Renal pelvis (tissue), 4 donors: Measurements from ENCODE around the gene AJM1. TPM values are rescaled to one million over a fixed set of nuclear protein-coding genes. Genes with fewer than 3 reads are reported as not detected.
"Not testable (repeated sequence)": the region's sequence is repeated elsewhere in the genome, so short reads cannot be mapped to it uniquely, and the experiment has no call there.

Experiments
- DNase-seq: peaks from one replicate; pipeline ENCODE4 v3.0.0-alpha.2; 2013
- polyA plus RNA-seq, 3 donors: library from polyadenylated mRNA; unstranded; fragments of 120-200 nt; gene quantifications; one replicate each; pipeline ENCODE4 v1.2.1, GENCODE V29; 2013; ENCODE audit not compliant: insufficient read length in 3 of 3

The AJM1 gene
- polyA plus RNA-seq, 3 donors = 1.5 to 1.7 (median 1.6) TPM

DNA sequence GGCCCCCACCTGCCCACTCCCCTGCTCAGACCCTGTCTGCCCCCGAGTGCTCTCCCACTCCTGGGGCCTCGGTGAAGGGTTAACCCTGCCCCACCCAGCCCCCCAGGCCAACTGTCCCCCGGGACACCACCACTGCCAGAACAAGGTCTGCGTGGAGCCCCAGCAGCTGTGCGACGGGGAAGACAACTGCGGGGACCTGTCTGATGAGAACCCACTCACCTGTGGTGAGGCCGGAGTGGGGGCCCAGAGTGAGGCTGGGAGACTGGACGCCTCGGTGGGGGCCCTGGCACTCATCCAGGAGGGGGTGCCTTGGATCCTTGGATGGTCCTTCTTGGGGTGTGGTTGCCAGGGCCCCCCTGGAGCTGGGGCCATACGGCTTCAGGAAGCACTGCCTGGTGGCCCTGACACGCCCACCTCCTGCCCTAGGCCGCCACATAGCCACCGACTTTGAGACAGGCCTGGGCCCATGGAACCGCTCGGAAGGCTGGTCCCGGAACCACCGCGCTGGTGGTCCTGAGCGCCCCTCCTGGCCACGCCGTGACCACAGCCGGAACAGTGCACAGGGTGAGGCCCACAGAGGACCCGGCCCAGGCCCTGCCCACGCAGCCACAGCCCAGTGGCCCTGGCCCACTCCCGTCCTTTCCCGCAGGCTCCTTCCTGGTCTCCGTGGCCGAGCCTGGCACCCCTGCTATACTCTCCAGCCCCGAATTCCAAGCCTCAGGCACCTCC lies 12.0 kb downstream of the AJM1 start:
- no peak for DNase-seq

DNA sequence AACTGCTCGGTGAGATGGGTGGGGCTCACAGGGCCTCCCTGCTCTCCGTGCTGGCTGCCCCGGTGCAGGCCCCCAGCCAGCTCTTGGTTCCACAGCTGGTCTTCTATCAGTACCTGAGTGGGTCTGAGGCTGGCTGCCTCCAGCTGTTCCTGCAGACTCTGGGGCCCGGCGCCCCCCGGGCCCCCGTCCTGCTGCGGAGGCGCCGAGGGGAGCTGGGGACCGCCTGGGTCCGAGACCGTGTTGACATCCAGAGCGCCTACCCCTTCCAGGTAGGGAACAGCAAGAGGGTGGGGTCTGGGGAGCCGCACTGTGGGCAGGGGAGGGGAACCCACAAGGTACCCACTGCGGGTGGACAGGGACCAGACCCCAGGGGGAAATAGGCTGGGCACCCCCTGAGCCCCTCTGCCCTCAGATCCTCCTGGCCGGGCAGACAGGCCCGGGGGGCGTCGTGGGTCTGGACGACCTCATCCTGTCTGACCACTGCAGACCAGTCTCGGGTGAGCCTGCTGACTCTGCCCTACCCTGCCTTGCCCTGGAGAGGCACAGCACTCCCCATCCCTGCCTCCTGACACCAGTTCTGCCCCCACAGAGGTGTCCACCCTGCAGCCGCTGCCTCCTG lies 12.7 kb downstream of the AJM1 start:
- DNase-seq = no peak

DNA sequence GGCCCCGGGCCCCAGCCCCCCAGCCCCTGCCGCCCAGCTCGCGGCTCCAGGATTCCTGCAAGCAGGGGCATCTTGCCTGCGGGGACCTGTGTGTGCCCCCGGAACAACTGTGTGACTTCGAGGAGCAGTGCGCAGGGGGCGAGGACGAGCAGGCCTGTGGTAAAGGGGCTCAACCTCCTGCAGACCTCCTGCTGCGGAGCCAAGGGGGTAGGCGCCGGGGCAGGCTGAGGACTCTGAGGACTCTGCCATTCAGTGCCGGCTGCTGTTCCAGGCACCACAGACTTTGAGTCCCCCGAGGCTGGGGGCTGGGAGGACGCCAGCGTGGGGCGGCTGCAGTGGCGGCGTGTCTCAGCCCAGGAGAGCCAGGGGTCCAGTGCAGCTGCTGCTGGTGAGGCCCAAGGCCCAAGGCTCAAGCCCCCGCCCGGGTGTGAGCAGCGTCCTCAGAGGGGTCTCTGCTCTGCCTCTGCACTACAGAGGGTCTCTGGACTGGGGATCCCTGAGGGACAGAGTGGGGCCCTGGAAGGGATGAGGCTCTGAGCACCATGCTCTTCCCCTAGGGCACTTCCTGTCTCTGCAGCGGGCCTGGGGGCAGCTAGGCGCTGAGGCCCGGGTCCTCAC lies 13.3 kb downstream of the AJM1 start:
- no peak for DNase-seq

DNA sequence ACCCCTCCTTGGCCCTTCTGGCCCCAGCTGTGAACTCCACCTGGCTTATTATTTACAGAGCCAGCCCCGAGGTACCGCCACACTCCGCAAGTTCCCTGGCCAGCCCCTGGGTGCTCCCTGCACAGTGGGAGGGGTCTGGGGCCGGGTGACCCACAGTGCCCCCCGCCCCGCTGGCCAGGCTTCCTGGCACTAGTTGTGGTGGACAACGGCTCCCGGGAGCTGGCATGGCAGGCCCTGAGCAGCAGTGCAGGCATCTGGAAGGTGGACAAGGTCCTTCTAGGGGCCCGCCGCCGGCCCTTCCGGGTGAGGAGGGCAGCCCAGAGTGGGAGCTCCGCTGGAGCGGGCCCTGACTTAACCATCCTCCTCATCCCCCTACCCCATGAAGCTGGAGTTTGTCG lies 13.8 kb downstream of the AJM1 start:
- DNase-seq = no peak

DNA sequence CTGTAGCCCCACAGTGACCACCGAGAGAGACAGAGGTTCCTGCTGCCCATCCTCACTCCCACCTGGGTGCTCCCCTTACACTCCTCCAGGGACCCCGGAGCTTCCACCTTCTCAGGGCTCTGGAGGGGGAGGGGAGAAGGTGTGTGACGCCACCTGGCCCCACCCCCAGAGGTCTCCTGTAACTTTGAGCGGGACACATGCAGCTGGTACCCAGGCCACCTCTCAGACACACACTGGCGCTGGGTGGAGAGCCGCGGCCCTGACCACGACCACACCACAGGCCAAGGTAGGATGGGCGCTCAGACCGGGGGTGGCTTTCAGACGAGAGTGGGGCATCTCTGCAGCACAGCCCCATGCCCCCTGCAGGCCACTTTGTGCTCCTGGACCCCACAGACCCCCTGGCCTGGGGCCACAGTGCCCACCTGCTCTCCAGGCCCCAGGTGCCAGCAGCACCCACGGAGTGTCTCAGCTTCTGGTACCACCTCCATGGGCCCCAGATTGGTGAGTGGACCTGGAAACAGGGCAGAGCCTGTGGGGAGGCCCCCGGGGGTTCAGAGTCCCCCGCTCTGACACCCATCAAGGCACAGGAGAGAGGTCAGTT lies 14.4 kb downstream of the AJM1 start:
- DNase-seq = no peak

- DNase-seq = no peak
Observed at GRCh38 chr9:136857166-136857565, 14.9 kb downstream of the AJM1 start.

GRCh38 chr9:136857581-136858412 lies 15.5 kb downstream of the AJM1 start:
- DNase-seq = no peak

GRCh38 chr9:136858452-136858843 lies 16.2 kb downstream of the AJM1 start:
- DNase-seq = no peak

- no peak for DNase-seq
Observed at GRCh38 chr9:136858844-136859757, 16.8 kb downstream of the AJM1 start.

DNA sequence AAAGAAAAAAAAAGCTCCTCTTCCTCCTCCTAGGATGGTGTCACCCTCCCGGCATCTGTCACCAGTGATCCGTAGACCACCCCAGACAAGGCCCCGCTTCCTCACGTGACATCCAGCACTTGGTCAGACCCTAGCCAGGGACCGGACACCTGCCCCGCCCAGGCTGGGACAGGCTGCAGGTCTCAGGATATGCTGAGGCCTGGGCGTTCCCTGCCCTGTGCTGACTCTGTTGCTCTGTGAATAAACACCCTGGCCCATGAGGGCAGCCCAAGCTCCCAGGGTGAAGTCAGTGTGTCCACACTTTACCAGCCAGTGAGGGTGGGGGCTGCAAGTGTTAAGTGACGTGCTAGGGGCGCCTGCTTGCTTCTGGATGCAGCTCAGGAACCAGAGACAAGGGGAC lies 18.3 kb downstream of the AJM1 start:
- no peak for DNase-seq

GRCh38 chr9:136860933-136861873 lies 18.9 kb downstream of the AJM1 start:
- no peak for DNase-seq

DNA sequence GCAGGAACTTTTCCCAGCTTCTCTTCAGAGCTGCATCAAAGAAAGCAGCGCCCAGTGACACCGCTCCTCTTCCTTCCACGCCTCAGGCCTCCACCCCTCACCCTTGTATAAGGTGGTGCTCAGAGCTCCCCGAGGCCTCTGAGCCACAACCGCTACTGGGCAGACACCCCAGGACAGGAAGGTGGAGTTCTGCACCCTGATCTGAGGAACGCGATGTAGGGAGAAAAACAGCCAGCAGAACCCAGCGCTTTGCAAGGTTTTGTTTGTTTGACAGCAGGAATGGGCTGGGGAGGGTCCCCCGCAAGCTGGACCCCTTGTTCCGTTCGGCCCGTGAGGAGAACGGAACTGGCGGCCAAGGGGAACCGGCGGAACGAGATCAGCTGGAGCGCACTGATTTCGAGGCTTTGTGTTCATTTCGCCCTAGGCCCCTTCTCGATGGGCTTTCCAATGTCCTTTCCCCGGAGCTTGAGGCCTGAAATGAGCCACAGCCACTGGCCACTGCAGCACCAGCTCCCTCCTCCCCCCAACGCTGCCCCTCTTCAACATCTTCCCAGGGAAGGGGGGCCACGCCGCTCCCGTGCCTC lies 19.7 kb downstream of the AJM1 start:
- DNase-seq = no peak

DNA sequence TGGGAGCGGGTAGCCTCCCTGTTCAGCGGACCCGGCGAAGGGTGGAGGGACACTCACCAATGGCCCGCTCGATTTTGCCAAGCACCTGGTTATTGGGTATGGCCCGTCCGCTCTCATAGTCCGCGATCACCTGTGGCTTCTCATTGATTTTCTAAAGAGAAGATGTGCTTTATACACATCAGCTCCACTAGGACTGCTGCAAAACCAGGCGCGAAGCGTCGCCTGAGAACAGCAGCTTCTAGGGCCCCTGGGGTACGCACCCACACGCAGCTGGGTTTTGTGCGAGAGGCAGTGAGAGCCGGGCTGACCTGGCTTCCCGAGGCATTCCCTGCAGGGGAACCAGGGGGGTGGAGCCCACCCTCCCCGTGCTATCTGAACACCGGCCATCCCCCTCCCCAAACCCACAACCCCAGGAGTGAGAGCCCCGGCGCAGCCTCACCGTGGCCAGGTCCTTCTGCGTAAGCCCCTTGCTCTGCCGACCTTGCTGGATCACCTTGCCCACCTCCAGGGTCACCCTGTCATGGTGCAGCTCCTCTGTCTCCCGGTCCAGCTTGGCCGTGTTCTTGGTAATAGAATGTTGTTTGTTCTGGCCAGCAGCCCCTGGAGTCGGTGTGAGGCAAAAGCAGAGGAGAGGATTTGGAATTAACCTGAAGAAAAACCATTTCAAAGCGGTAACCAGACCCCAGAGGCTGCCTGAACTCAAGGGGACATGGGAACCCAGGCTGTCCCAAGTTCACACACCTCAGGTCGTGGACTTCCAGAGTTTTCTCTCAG lies 20.8 kb downstream of the AJM1 start:
- no peak for DNase-seq

DNA sequence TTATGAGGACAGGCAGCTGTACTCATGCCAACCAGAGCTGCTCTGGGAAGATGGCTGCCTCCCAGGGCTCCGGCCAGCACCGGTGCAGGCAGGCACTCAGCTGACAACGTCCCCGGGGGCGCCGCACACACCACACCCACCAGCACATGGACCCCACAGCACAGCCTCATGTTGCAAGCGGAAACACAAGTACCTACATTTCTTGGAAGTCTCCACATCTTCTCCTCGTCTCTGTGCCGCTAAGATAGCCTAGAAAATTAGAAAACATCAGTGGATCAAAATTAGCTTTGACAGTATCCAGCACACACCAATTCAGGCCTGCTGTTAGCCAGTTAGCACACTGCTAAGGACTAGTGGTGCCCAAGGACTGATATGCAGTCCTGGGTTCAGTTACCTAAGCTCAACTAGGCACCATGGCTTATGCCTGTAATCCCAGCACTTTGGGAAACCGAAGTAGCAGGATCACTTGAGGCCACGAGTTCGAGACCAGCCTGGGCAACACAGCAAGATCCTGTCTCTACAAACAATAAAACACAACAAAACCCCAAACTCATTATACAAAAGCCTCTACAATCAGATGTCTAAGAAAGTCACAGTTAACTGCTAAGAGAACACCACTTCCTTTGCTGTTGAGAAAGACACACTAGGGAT lies 21.5 kb downstream of the AJM1 start:
- no peak for DNase-seq

DNA sequence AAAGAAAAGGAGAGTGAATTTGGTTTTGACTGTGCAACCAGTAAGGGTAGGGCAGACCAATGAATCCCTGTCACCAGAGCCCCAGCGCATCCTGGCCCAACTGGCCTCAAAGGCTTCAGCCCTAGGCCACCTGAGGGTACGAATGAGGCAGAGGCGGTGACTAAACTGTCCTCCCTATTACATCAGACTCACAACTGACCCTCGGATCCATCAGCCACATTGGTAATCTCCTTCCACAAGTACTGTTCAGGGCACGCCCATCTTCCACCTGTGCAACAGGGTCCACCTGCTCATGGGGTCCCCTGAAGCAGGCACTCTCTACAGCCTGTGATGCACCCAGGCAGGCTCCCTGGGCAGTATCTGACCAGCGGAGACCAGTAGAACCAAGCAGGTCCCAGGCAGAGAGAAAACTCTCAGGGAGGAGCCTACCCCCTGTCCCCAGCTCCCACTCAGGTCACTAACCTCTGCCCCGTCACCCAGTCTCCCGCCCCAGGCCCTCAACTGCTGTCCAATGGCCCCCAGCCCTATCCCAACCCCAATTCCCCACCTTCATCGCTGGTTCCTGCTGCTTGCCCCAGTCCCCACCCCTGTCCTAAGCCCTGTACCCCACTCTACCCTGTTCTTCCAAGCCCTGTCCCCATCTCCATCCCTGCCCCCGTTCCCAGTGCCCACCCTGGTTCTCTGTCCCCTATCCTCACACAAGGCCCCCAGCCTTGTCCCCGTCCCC lies 22.9 kb downstream of the AJM1 start:
- DNase-seq = no peak

DNA sequence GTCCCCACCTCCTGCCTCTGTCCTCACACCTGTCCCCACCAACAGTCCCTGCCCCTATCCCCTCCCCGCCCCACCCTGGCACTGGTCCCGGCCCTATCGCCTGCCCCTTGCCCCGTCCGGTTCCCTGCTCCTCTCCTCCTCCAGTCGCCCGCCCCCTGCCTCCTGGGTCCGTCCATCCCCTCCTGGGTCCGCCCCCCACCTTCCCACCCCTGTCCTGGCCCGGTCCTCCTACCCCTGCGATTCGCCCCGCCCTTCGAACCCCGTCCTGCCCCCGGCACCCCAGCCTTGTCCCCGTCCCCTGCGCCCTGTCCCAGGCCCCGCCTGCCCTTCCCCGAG lies 23.5 kb downstream of the AJM1 start:
- no peak for DNase-seq

DNA sequence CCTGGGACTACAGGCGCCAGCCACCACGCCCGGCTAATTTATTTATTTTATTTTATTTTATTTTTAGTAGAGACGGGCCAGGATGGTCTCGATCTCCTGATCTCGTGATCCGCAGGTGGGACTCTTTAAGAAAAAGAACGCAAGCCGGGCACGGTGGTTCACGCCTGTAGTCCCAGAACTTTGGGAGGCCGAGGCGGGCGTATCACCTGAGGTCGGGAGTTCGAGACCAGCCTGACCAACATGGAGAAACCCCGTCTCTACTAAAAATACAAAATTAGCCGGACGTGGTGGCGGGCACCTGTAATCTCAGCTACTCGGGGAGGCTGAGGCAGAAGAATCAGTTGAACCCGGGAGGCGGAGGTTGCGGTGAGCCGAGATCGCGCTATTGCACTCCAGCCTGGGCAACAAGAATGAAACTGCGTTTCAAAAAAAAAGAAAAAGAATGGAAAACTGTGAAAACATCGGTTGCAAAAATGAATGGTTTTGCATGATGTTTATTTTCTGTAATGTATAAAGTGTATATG lies 24.7 kb downstream of the AJM1 start:
- not testable (repeated sequence) for DNase-seq
